Panc1 (cell line): ENCODE measurements around the gene GRIK3. TPM values are rescaled to one million over a fixed set of nuclear protein-coding genes. Genes with fewer than 3 reads are reported as not detected.

Source experiments
- ATAC-seq: fragments of 200-7000 bp; cut with Tn5 transposase; 2 replicates; pipeline ENCODE4 v1.9.1; 2020; ENCODE audit warnings: mild to moderate bottlenecking, moderate library complexity
- BruUV-seq: library from RNA; stranded (reverse); fragments of 400-500 nt; replicated peaks from 2 replicates; lab custom pipeline; 2021; lab: Mats Ljungman, UMichigan
- CTCF ChIA-PET: fragments of 300-600 bp; sonication (Branson Sonifier 250); formaldehyde crosslinking; loops from one replicate; lab custom pipeline; 2022; ENCODE audit warnings: antibody characterized with exemption; lab: Charles Lee
- POLR2A ChIA-PET: fragments of 300-600 bp; sonication (Branson Sonifier 250); formaldehyde crosslinking; loops from one replicate; lab custom pipeline; 2022; ENCODE audit warnings: antibody characterized with exemption; lab: Charles Lee
- DNase-seq: peaks from one replicate; pipeline ENCODE4 v3.0.0-alpha.2; 2010; ENCODE audit warnings: low read depth, low spot score
- H3K27ac ChIP-seq: 2 replicates; pipeline ENCODE4 v1.5.1; 2011; ENCODE audit warnings: mild to moderate bottlenecking, low read length, inconsistent platforms
- H3K27me3 ChIP-seq: fragments of 200-500 bp; sonication (Bioruptor generic); 2 replicates; pipeline ENCODE4 v1.6.0; 2014; ENCODE audit warnings: low read length, inconsistent platforms; ENCODE audit not compliant: control insufficient read depth, insufficient read depth
- H3K36me3 ChIP-seq: fragments of 200-500 bp; sonication (Bioruptor generic); 2 replicates; pipeline ENCODE4 v1.5.1; 2014; ENCODE audit warnings: inconsistent platforms, mild to moderate bottlenecking, low read length, moderate library complexity; ENCODE audit not compliant: control insufficient read depth, insufficient read depth
- H3K4me1 ChIP-seq: 2 replicates; pipeline ENCODE4 v1.5.1; 2011; ENCODE audit warnings: inconsistent platforms, mild to moderate bottlenecking, low read length, moderate library complexity; ENCODE audit not compliant: control insufficient read depth, insufficient read depth
- H3K4me3 ChIP-seq, 2 experiments: 2 replicates each; pipeline ENCODE4 v1.5.1; 2011 to 2012; ENCODE audit warnings: low read depth in 2 of 2, low read length in 2 of 2, mild to moderate bottlenecking in 2 of 2, inconsistent platforms in 1 of 2, moderate library complexity in 1 of 2
- H3K9me3 ChIP-seq: fragments of 200-500 bp; sonication (Bioruptor generic); 2 replicates; pipeline ENCODE4 v1.5.1; 2014; ENCODE audit warnings: low read depth, mild to moderate bottlenecking, inconsistent platforms, low read length, moderate library complexity; ENCODE audit not compliant: control insufficient read depth, insufficient read depth
- POLR2AphosphoS5 ChIP-seq: IDR thresholded peaks from 2 replicates; pipeline ENCODE4 v1.6.1; 2012; ENCODE audit warnings: mild to moderate bottlenecking, low read depth, low read length, moderate library complexity
- SIN3A ChIP-seq: IDR thresholded peaks from 2 replicates; pipeline ENCODE4 v1.6.1; 2012; ENCODE audit warnings: low read depth, mild to moderate bottlenecking, low read length, moderate library complexity, borderline replicate concordance; ENCODE audit not compliant: insufficient read depth
- TCF7L2 ChIP-seq: IDR thresholded peaks from 2 replicates; pipeline ENCODE4 v1.6.1; 2011; ENCODE audit warnings: mild to moderate bottlenecking, low read depth, low read length, inconsistent platforms
- in situ Hi-C: cut with HindIII; loops from 2 replicates; pipeline ENCODE4 v1.10.0; 2016; ENCODE audit warnings: low sequenced_read_pairs, low pct_unique_long_range_greater_than_20kb
- intact Hi-C: fragments of 100-400 bp; cut with micrococcal nuclease; formaldehyde crosslinking; loops from one replicate; pipeline ENCODE4 v1.10.0; 2022; ENCODE audit not compliant: unreplicated experiment
- total RNA-seq: library from RNA; stranded (reverse); gene quantifications from one replicate; pipeline ENCODE4 v1.2.1, GENCODE V29; 2021; ENCODE audit not compliant: unreplicated experiment
- TF ChIP-seq, protein P1 (sequence below), 2 experiments: IDR thresholded peaks; 2 replicates each; pipeline ENCODE4 v1.6.1; 2011 to 2012; ENCODE audit warnings: low read depth in 2 of 2, control low read depth in 1 of 2, low read length in 1 of 2, mild to moderate bottlenecking in 1 of 2, moderate library complexity in 1 of 2; ENCODE audit not compliant: insufficient read depth in 1 of 2
- TF ChIP-seq, protein P2 (sequence below): fragments of 450-650 bp; IDR thresholded peaks from 2 replicates; pipeline ENCODE4 v1.5.1; 2017; ENCODE audit warnings: mild to moderate bottlenecking

The GRIK3 gene
- total RNA-seq, 1 experiment from 2014 or later: not detected

DNA sequence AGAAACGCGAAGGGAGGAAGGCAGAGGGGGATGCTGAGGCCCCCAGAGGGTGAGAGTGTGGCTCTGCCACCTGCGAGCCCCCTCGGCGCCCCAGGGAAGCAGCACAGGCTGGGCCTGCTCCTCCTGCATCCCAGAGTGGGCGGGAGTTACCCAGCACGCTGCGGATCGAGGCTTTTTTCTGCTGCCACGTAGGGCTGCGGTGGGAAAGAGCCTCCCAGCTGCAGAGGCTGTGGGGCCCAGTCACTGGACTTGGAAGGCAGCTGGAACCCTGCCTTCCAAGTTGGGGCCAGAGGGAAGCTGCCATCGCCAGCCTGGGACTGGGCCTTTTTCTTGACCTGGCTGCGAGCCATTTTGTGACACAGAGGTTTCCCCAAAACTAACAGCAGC lies 2.3 kb upstream of the GRIK3 start:
- TF ChIP-seq, protein P1, sequence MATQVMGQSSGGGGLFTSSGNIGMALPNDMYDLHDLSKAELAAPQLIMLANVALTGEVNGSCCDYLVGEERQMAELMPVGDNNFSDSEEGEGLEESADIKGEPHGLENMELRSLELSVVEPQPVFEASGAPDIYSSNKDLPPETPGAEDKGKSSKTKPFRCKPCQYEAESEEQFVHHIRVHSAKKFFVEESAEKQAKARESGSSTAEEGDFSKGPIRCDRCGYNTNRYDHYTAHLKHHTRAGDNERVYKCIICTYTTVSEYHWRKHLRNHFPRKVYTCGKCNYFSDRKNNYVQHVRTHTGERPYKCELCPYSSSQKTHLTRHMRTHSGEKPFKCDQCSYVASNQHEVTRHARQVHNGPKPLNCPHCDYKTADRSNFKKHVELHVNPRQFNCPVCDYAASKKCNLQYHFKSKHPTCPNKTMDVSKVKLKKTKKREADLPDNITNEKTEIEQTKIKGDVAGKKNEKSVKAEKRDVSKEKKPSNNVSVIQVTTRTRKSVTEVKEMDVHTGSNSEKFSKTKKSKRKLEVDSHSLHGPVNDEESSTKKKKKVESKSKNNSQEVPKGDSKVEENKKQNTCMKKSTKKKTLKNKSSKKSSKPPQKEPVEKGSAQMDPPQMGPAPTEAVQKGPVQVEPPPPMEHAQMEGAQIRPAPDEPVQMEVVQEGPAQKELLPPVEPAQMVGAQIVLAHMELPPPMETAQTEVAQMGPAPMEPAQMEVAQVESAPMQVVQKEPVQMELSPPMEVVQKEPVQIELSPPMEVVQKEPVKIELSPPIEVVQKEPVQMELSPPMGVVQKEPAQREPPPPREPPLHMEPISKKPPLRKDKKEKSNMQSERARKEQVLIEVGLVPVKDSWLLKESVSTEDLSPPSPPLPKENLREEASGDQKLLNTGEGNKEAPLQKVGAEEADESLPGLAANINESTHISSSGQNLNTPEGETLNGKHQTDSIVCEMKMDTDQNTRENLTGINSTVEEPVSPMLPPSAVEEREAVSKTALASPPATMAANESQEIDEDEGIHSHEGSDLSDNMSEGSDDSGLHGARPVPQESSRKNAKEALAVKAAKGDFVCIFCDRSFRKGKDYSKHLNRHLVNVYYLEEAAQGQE (IDR thresholded peaks at IDR 0.05; ENCODE audit: insufficient read depth in 1 of 2, low read depth in 2 of 2, low read length in 1 of 2): no peak
- TF ChIP-seq, protein P2, sequence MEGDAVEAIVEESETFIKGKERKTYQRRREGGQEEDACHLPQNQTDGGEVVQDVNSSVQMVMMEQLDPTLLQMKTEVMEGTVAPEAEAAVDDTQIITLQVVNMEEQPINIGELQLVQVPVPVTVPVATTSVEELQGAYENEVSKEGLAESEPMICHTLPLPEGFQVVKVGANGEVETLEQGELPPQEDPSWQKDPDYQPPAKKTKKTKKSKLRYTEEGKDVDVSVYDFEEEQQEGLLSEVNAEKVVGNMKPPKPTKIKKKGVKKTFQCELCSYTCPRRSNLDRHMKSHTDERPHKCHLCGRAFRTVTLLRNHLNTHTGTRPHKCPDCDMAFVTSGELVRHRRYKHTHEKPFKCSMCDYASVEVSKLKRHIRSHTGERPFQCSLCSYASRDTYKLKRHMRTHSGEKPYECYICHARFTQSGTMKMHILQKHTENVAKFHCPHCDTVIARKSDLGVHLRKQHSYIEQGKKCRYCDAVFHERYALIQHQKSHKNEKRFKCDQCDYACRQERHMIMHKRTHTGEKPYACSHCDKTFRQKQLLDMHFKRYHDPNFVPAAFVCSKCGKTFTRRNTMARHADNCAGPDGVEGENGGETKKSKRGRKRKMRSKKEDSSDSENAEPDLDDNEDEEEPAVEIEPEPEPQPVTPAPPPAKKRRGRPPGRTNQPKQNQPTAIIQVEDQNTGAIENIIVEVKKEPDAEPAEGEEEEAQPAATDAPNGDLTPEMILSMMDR: no peak
- TF ChIP-seq POLR2AphosphoS5 (no peak), SIN3A (no peak), TCF7L2 (no peak)
- no peak for ATAC-seq
- H3K27ac ChIP-seq: no peak overlapping the region
- no peaks in the 10 kb centered on the region for H3K9me3 ChIP-seq
- DNase-seq: no peak
- no TSS peak for BruUV-seq
- ChIA-PET POLR2A (no interaction called here), CTCF (interaction anchor here (0.6 kb wide), 1 partner anchor 153 kb away, joined by 4 read pairs; no protein-coding TSS in a partner anchor)
- in situ Hi-C loops (no loop called here), intact Hi-C loops (no loop called here)
- H3K4me1 ChIP-seq: no peaks in the 10 kb centered on the region
- H3K36me3 ChIP-seq: no peaks in the 10 kb centered on the region
- no peak overlapping the region for H3K4me3 ChIP-seq
- H3K27me3 ChIP-seq: peaks cover 2% of the 10 kb centered on the region; the same call in 1 of the 2 replicates

DNA sequence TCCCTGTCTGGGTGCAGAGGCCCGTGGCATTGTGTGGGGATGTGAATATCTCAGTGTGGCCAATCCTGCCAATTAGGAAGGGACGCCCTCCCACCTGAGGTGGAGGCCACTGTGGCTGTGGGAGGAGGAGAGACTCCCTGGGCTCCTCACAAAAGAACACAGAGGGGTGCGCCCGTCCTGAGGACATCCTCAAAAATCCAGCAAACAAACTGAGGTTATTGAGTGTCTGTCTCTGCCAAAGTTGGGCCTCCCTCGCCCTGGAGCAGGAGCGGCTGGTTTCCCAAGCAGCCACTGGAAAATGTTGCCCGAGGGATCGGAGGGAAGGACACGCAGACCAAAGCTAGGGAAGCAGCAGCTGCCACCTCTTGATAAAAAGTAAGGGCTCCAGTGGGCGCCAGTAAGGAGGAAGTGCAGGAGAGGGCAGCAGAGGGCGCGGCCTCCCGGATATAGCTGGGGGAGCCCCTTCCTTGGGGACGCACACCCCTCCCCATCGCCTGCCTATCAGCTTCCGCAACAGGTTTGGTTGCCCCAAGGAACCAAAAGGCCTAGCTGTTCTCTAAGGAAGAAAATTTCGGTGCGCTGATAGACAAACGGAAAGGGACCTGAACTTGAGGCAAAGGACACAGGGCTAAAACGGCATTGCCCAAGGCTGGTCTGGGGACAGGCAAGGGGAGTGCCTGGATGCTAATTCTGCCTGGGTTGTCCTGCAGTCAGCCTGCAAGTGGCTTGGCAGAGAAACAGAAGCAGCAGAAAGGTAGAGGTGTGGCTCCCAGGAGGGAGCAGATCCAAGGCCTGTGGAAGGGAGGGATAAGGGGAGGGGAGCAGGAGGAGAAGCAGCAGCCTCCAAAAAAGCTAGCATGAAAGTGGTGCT lies 1.7 kb upstream of the GRIK3 start:
- POLR2A ChIA-PET: no interaction called here
- BruUV-seq: no TSS peak
- intact Hi-C loops: no loop called here

More for the DNA sequence above, 1.7 kb upstream of the GRIK3 start:
- CTCF ChIA-PET: interaction anchor here (0.6 to 0.7 kb wide), 2 partner anchors 82 to 154 kb away, joined by 4 read pairs; no protein-coding TSS in a partner anchor
- Histone ChIP-seq H3K4me1 (no peaks in the 10 kb centered on the region), H3K27ac (no peak overlapping the region), H3K4me3 (no peak overlapping the region), H3K36me3 (no peaks in the 10 kb centered on the region), H3K9me3 (no peaks in the 10 kb centered on the region), H3K27me3 (peaks cover 7% of the 10 kb centered on the region; the same call in 1 of the 2 replicates)
- ATAC-seq (no peak), DNase-seq (no peak)
- in situ Hi-C loops: no loop called here
- TF ChIP-seq TCF7L2: no peak
